Natural killer cell treated with Interleukin-12 subunit alpha and Interleukin-12 subunit beta and Interleukin-15 and Interleukin-18, amount 100 ng/mL, for 72 hours (primary cell): ENCODE data around the gene CCDC124. TPM values are rescaled to one million over a fixed set of nuclear protein-coding genes. Genes with fewer than 3 reads are reported as not detected.

ENCODE experiments used
- total RNA-seq, 2 donors: library from RNA; stranded (reverse); gene quantifications; one replicate each; pipeline ENCODE4 v1.2.3, GENCODE V29; 2022

CCDC124 gene
- total RNA-seq, 2 donors from 2014 or later, result 70.4 to 92.8 TPM

Other genes with a start within 250 kb of the CCDC124 start
- not detected for gene UNC13A, start 244.7 kb upstream of the CCDC124 start, total RNA-seq
- 10 to 100 TPM; 71.0 to 75.6 TPM for gene MAP1S, start 213.5 kb upstream of the CCDC124 start, total RNA-seq
- 10 to 100 TPM; 28.6 to 71.0 TPM for gene FCHO1, start 181.5 kb upstream of the CCDC124 start, total RNA-seq
- gene B3GNT3, start 137.9 kb upstream of the CCDC124 start, total RNA-seq, result not detected
- gene INSL3, start 111.5 kb upstream of the CCDC124 start, total RNA-seq, result 10 to 100 TPM in 1 of 2 donors, 1 to 10 TPM in 1; 9.1 to 12.0 TPM
- 100 to 1,000 TPM; 184 to 195 TPM for gene JAK3, start 85.0 kb upstream of the CCDC124 start, total RNA-seq
- 1,000 to 10,000 TPM; 1,379 to 1,604 TPM for gene RPL18A, start 73.1 kb upstream of the CCDC124 start, total RNA-seq
- gene SLC5A5, start 61.1 kb upstream of the CCDC124 start, total RNA-seq, result under 1 TPM; 0.57 to 0.89 TPM
- gene KCNN1, start 34.1 kb downstream of the CCDC124 start, total RNA-seq, result 1 to 10 TPM; 1.0 to 1.3 TPM
- gene ARRDC2, start 75.2 kb downstream of the CCDC124 start, total RNA-seq, result 10 to 100 TPM; 34.0 to 34.8 TPM
- gene IL12RB1, start 153.9 kb downstream of the CCDC124 start, total RNA-seq, result 100 to 1,000 TPM; 109 to 124 TPM
- gene MAST3, start 164.8 kb downstream of the CCDC124 start, total RNA-seq, result 10 to 100 TPM; 30.3 to 31.4 TPM
- gene PIK3R2, start 220.1 kb downstream of the CCDC124 start, total RNA-seq, result 10 to 100 TPM; 12.6 to 20.1 TPM
- 100 to 1,000 TPM in 1 of 2 donors, 10 to 100 TPM in 1; 76.2 to 139 TPM for gene IFI30, start 240.8 kb downstream of the CCDC124 start, total RNA-seq